Measurements from ENCODE around the gene SPATA6. TPM values are rescaled to one million over a fixed set of nuclear protein-coding genes. Genes with fewer than 3 reads are reported as not detected.

SPATA6 gene
- total RNA-seq, 2 donors from 2014 or later, result 42.8 to 51.5 TPM

- H3K27me3 ChIP-seq (ENCODE audit: control insufficient read depth, insufficient read depth, low read length, poor library complexity, severe bottlenecking), result no peaks in the 10 kb centered on the region
- no peaks in the 10 kb centered on the region for H3K9me3 ChIP-seq (ENCODE audit: control insufficient read depth, low read length)
- TF ChIP-seq CTCF (conservative IDR thresholded peaks at IDR 0.05), result no peak
- no peak overlapping the region for H3K27ac ChIP-seq (ENCODE audit: low read depth, low read length)
- no peak overlapping the region for H3K9ac ChIP-seq (ENCODE audit: extremely low read depth, low read length, poor library complexity, severe bottlenecking)
- H3K4me1 ChIP-seq (ENCODE audit: control insufficient read depth, insufficient read depth, low read length), result no peaks in the 10 kb centered on the region
- WGBS, 2 experiments (ENCODE audit: insufficient coverage in 1 of 2, insufficient read length in 1 of 2), result 90 to 94% methylated on average over 2 of the region's 2 CpGs
- Mint-ChIP-seq H3K27ac (peak overlapping the region; percentile 65), H3K9me3 (peaks cover 7% of the 10 kb centered on the region), H3K4me1 (peaks cover 17% of the 10 kb centered on the region), H3K4me3 (no peak overlapping the region), H3K27me3 (ENCODE audit: insufficient read depth) (no peaks in the 10 kb centered on the region), H3K36me3 (ENCODE audit: low read depth) (peaks cover 25% of the 10 kb centered on the region)
- DNase-seq, result no peak
- no peak overlapping the region for H3K4me3 ChIP-seq (ENCODE audit: low read length)
- peaks cover 3% of the 10 kb centered on the region for H3K36me3 ChIP-seq (ENCODE audit: control insufficient read depth, insufficient read depth, low read length)
Observed at GRCh38 chr1:48414264-48414663, 57.7 kb downstream of the SPATA6 start.

- H3K36me3 ChIP-seq (ENCODE audit: control insufficient read depth, insufficient read depth, low read length), result peaks cover 3% of the 10 kb centered on the region
- Mint-ChIP-seq H3K27me3 (ENCODE audit: insufficient read depth) (no peaks in the 10 kb centered on the region), H3K36me3 (ENCODE audit: low read depth) (peaks cover 32% of the 10 kb centered on the region), H3K9me3 (peaks cover 11% of the 10 kb centered on the region), H3K27ac (no peak overlapping the region), H3K4me1 (peaks cover 6% of the 10 kb centered on the region), H3K4me3 (no peak overlapping the region)
- H3K9me3 ChIP-seq (ENCODE audit: control insufficient read depth, low read length), result peaks cover 4% of the 10 kb centered on the region
- H3K4me3 ChIP-seq (ENCODE audit: low read length), result no peak overlapping the region
- 96 to 100% methylated on average over 2 of the region's 2 CpGs for WGBS, 2 experiments (ENCODE audit: insufficient coverage in 1 of 2, insufficient read length in 1 of 2)
- H3K9ac ChIP-seq (ENCODE audit: extremely low read depth, low read length, poor library complexity, severe bottlenecking), result no peak overlapping the region
- no peak overlapping the region for H3K27ac ChIP-seq (ENCODE audit: low read depth, low read length)
- H3K27me3 ChIP-seq (ENCODE audit: control insufficient read depth, insufficient read depth, low read length, poor library complexity, severe bottlenecking), result no peaks in the 10 kb centered on the region
- DNase-seq, result no peak
- peaks cover 6% of the 10 kb centered on the region for H3K4me1 ChIP-seq (ENCODE audit: control insufficient read depth, insufficient read depth, low read length)
- TF ChIP-seq CTCF (conservative IDR thresholded peaks at IDR 0.05), result no peak
Observed at GRCh38 chr1:48405940-48406339, 66.1 kb downstream of the SPATA6 start.

- Mint-ChIP-seq H3K27me3 (ENCODE audit: insufficient read depth) (no peaks in the 10 kb centered on the region), H3K27ac (no peak overlapping the region), H3K4me3 (no peak overlapping the region), H3K4me1 (peaks cover 6% of the 10 kb centered on the region), H3K36me3 (ENCODE audit: low read depth) (peaks cover 27% of the 10 kb centered on the region), H3K9me3 (peaks cover 9% of the 10 kb centered on the region)
- H3K27ac ChIP-seq (ENCODE audit: low read depth, low read length), result no peak overlapping the region
- H3K36me3 ChIP-seq (ENCODE audit: control insufficient read depth, insufficient read depth, low read length), result peaks cover 4% of the 10 kb centered on the region
- DNase-seq, result no peak
- H3K4me3 ChIP-seq (ENCODE audit: low read length), result no peak overlapping the region
- H3K9ac ChIP-seq (ENCODE audit: extremely low read depth, low read length, poor library complexity, severe bottlenecking), result no peak overlapping the region
- peaks cover 4% of the 10 kb centered on the region for H3K9me3 ChIP-seq (ENCODE audit: control insufficient read depth, low read length)
- WGBS, 2 experiments (ENCODE audit: insufficient coverage in 1 of 2, insufficient read length in 1 of 2), result 89 to 100% methylated on average over 1 of the region's 1 CpG
- no peaks in the 10 kb centered on the region for H3K27me3 ChIP-seq (ENCODE audit: control insufficient read depth, insufficient read depth, low read length, poor library complexity, severe bottlenecking)
- TF ChIP-seq CTCF (conservative IDR thresholded peaks at IDR 0.05), result no peak
- peaks cover 6% of the 10 kb centered on the region for H3K4me1 ChIP-seq (ENCODE audit: control insufficient read depth, insufficient read depth, low read length)
Observed at GRCh38 chr1:48405400-48405799, 66.6 kb downstream of the SPATA6 start.

Measured in endodermal cell (in vitro differentiated cells).